ENCODE data around the gene DNMT1.

DNMT1 gene

DNA sequence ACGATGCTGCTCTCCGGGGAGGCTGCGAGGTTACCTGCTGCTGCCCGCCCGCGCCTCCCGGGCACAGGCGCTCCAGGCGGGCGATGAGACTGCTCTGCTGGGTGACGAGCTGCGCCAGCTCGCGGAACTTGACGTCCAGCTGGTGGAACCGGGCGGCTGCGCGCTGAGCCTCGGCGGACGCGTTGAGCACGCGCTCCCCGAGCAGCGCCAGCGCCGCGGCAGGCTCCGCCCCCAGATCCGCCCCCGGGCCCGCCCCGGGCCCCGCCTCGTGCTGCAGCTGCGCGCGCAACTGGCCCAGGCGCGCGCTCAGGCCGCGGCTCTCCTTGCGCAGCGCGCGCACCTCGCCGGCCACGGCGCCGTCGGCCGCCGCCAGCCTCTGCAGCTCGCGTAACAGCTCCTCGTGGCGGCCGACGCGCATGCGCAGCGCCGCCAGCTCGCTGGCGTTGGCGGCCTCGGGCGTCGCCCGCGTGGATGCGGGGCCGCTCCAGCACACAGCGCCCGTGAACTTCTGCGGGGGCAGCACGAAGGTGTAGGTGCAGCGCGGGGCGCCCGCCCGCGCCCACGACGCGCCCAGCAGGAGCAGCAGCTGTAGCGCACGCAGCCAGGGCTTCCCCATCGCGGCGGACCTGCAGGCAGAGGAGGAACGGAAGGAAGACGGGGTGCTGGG lies 98.7 kb downstream of the DNMT1 start:
- TF ChIP-seq CTCF (IDR thresholded peaks at IDR 0.05; ENCODE audit: borderline replicate concordance, control extremely low read depth, extremely low read depth, insufficient read depth, missing control alignments), result no peak
- in situ Hi-C loops (cut with MboI; ENCODE audit: low sequenced_read_pairs, unreplicated experiment), result no loop called here
- DNase-seq (ENCODE audit: low spot score), result peak; percentile 96

DNA sequence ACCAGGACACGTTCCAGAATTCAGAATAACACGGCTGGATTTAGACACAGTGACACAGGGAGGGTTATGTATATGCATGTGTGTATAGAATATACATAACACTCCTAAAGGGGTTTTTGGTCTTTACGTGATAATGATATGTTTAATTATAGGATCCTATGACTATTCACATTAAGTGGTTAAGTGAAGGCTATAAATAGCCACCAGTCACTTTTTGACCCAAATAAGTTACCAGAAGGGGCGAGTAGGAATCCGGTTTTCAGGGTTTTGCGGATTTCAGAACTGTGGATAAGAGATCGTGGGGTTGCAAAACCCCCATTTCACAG lies 99.2 kb downstream of the DNMT1 start:
- in situ Hi-C loops (cut with MboI; ENCODE audit: low sequenced_read_pairs, unreplicated experiment), result no loop called here
- no peak for TF ChIP-seq CTCF (IDR thresholded peaks at IDR 0.05; ENCODE audit: borderline replicate concordance, control extremely low read depth, extremely low read depth, insufficient read depth, missing control alignments)
- DNase-seq (ENCODE audit: low spot score), result no peak

GRCh38 chr19:10093295-10094186 lies 101.2 kb downstream of the DNMT1 start:
- DNase-seq (ENCODE audit: low spot score), result no peak
- TF ChIP-seq CTCF (IDR thresholded peaks at IDR 0.05; ENCODE audit: borderline replicate concordance, control extremely low read depth, extremely low read depth, insufficient read depth, missing control alignments), result no peak
- in situ Hi-C loops (cut with MboI; ENCODE audit: low sequenced_read_pairs, unreplicated experiment), result no loop called here

GRCh38 chr19:10092648-10093294 lies 102.0 kb downstream of the DNMT1 start:
- no peak for TF ChIP-seq CTCF (IDR thresholded peaks at IDR 0.05; ENCODE audit: borderline replicate concordance, control extremely low read depth, extremely low read depth, insufficient read depth, missing control alignments)
- in situ Hi-C loops (cut with MboI; ENCODE audit: low sequenced_read_pairs, unreplicated experiment), result no loop called here
- DNase-seq (ENCODE audit: low spot score), result no peak

DNA sequence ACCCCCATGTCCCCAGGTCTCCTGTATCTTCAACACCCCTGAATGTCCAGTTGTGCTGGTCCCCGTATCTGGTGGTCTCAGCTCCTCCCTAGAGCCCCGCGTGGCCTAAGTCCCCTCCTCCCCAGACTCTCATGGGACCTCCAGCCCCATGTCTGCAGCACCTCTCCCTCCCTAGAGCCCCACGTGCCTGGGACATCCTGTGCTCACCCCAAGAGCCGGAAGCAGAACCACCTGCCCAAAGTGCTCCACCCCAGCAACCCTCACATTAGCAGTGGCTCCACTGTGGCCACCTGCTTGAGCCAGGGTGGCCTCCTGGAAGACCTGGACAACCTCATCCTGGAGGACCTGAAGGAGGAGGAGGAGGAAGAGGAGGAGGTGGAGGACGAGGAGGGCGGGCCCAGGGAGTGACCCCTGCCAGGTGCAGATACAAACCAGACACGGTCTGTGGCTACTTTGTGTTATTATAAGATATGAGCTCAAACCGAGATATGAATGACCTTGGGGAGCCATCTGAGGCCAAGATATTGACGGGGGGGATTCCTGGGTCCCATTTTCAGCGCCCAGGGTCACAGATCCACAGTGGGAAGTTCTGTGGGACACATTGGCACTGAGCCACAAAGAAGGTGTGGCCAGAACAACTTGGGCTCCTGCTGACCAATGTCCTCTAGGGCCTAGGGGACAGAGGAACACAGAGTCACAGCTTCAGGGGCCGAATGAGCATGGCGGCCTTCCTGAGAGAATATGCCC lies 102.7 kb downstream of the DNMT1 start:
- DNase-seq (ENCODE audit: low spot score), result no peak
- no peak for TF ChIP-seq CTCF (IDR thresholded peaks at IDR 0.05; ENCODE audit: borderline replicate concordance, control extremely low read depth, extremely low read depth, insufficient read depth, missing control alignments)
- in situ Hi-C loops (cut with MboI; ENCODE audit: low sequenced_read_pairs, unreplicated experiment), result no loop called here

DNA sequence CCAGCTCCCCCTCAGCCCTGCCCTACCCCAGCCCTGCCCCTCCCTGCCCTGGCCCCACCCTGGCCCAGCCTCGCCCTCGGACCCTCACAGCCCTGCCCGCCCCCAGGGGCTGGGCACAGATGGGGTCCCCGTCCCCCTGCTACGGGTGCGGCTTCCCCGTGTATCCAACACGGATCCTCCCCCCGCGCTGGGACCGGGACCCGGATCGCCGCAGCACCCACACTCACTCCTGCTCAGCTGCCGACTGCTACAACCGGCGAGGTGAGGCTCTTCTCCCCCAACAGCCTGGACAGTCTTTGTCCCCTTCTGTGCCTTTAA lies 103.4 kb downstream of the DNMT1 start:
- no peak for TF ChIP-seq CTCF (IDR thresholded peaks at IDR 0.05; ENCODE audit: borderline replicate concordance, control extremely low read depth, extremely low read depth, insufficient read depth, missing control alignments)
- DNase-seq (ENCODE audit: low spot score), result no peak
- in situ Hi-C loops (cut with MboI; ENCODE audit: low sequenced_read_pairs, unreplicated experiment), result no loop called here

Measured in GM13976 (cell line).